ENCODE results near the gene BRD7.

BRD7 gene

GRCh38 chr16:50396761-50397535 is 28.2 kb upstream of the BRD7 start:
- no peak for DNase-seq (ENCODE audit: low read depth)
- H3K4me3 ChIP-seq (replicated peaks; ENCODE audit: low read depth, low read length), result no peak overlapping the region
- TF ChIP-seq CTCF (IDR thresholded peaks at IDR 0.05; ENCODE audit: low read length, missing control alignments), result no peak

DNA sequence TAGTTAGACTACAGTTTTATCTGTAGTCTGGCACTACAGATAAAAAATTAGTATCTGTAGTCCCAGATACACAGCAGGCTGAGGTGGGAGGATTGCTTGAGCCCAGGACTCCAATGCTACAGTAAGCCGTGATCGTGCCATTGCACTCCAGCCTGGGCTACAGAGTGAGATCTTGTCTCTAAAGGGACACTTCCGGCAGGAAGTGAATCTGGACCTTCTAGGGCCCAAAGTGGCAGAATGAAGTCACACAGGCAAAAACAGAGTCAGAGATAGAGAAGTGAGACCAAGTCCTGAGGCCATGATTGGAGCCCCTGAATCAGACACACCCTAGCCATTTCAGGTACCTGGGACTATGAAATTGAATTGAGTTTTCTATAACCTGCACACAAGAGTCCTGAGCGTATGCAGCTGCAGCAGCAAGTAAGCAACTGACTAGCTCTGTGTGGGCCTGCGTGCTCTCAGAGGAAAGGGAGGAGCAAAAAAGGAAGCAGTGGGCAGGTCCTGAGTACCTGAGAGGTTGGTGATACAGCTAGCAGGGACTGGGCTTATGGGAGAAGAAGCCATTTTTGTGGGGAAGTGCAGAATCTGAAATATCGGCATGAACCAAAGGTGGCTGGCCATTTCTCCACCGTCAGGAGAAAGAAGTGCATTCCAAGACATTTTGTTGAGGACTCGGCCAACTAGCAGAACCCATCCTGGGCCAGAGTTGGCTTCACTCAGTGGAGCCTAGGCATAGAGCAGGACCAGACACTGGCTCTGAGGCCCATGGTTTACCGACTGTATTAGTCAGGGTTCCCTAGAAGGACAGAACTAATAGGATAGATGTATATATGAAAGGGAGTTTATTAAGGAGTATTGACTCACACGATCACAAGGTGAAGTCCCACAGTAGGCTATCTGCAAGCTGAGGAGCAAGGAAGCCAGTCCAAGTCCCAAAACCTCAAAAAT is 27.2 kb upstream of the BRD7 start:
- no peak for TF ChIP-seq CTCF (IDR thresholded peaks at IDR 0.05; ENCODE audit: low read length, missing control alignments)
- H3K4me3 ChIP-seq (replicated peaks; ENCODE audit: low read depth, low read length), result no peak overlapping the region
- no peak for DNase-seq (ENCODE audit: low read depth)

DNA sequence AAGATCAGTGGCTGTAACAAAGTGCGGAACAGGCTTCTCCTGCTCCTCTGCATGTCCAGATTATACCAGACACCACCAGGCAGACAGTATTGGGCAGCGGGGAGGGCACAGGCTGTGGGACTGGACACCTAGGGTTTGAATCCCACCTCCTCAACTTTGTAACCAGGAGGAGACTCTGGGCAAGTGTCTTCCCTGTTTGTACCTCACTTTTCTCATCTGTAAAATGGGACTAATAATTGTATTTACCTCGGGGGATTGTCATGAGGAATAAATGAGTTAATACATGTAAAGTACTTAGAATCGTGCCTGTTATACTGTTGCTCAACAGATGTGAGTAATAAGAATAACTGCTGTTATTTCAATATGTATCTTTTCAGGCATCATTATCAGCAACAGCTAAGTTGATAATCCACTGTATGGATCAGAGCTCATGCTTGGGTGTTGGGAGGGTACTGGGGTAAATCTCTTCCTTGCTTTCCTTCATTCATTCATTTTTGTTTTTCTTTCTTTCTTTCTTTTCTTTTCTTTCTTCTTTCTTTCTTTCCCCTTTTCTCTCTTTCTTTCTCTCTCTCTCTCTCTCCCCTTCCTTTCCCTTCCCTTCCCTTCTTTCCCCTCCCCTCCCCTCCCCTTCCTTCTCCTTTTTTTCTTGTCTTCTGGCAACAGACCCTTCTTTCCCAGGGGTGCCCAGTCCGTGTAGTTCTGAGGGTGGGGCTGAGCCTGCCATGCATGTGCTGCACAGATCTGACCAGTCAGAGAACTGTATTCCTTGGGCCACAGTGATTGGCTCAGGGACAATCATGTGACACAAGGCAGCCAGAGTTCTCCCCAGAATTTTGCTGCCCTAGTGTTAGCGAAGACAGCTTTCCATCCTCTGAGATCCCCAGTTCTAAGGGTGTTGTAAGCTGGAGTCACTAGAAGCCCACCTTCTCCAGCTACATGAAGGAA is 25.3 kb upstream of the BRD7 start:
- TF ChIP-seq CTCF (IDR thresholded peaks at IDR 0.05; ENCODE audit: low read length, missing control alignments), result no peak
- no peak for DNase-seq (ENCODE audit: low read depth)
- no peak overlapping the region for H3K4me3 ChIP-seq (replicated peaks; ENCODE audit: low read depth, low read length)

DNA sequence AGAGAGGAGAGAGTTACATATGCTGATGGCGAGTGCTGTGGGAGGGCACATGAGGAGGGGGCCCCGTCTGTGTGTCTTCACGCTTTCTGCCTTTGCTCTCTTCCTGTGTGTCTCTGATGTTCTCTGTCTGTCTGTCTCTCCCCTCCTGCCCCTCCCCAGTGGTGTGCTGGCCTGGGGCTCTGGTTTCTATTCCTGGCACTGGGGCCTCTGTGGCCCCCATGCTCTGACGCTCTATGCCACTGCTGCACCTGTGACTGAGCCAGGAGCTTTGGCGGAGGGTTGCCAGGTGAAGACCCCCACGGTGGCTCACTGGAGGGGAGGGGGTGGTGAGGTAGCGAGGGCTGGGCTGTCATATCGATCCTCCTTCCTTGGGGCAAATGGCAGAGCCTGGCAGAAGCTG is 24.6 kb upstream of the BRD7 start:
- no peak overlapping the region for H3K4me3 ChIP-seq (replicated peaks; ENCODE audit: low read depth, low read length)
- DNase-seq (ENCODE audit: low read depth), result no peak
- TF ChIP-seq CTCF (IDR thresholded peaks at IDR 0.05; ENCODE audit: low read length, missing control alignments), result no peak

- H3K4me3 ChIP-seq (replicated peaks; ENCODE audit: low read depth, low read length), result no peak overlapping the region
- DNase-seq (ENCODE audit: low read depth), result no peak
- TF ChIP-seq CTCF (IDR thresholded peaks at IDR 0.05; ENCODE audit: low read length, missing control alignments), result no peak
Measured at GRCh38 chr16:50390914-50391716, 22.3 kb upstream of the BRD7 start.

GRCh38 chr16:50390371-50390771 is 21.6 kb upstream of the BRD7 start:
- no peak for TF ChIP-seq CTCF (IDR thresholded peaks at IDR 0.05; ENCODE audit: low read length, missing control alignments)
- no peak for DNase-seq (ENCODE audit: low read depth)
- H3K4me3 ChIP-seq (replicated peaks; ENCODE audit: low read depth, low read length), result no peak overlapping the region

Data from fibroblast of pulmonary artery (primary cell).